CD4-positive, alpha-beta T cell treated with Interleukin-21 for 1 hour (primary cell): ENCODE results near the gene PIK3CG.

Experiments
- DNase-seq: peaks from one replicate; pipeline ENCODE4 v3.0.0-alpha.2; 2020

PIK3CG gene

DNA sequence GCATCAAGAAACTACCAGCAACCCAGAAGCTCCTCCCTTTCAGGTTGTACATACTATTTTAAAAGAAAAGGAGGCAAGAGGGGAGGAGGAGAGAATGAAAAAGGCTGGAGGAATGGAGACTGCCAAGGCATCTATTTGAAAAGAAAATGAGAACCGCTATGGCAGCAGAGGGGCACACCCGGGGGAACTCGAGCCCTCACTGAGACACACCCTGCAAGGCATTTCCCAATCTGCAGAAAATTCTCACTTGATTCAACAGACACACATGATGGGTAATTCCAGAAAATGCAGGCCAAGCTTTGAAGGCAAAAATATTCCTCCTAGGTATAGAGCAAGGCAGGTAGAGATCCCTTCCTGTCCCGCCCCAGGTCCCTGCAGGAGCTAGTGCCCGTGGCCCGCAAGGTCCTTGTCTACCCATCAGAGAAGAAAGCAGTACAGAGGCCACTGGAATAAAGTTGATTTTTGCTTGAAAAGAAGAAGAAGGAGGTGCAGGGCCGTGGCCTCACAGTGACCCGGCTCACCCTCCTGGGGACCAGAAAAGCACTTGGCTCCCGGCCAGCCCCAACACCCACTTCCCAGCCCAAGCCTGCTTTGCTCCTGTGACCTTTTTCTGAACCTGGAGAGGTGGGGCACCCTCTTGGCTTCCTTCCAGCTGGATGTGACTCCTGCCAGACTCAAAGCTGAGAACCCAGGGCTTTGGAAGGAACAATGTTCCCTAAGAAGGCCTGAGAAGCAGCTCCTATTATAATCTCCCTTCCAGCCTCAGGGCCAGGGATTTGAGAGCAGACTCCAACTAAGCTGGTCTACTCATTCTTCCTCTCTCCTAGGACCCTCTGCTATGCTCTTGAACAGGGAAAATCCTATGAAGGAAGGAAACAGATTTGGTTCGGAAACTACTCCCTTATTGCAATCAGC is 6.2 kb upstream of the PIK3CG start:
- peak; percentile 18 for DNase-seq

- no peak for DNase-seq
These were observed 2.6 kb upstream of the PIK3CG start for GRCh38 chr7:106862317-106863089.

DNA sequence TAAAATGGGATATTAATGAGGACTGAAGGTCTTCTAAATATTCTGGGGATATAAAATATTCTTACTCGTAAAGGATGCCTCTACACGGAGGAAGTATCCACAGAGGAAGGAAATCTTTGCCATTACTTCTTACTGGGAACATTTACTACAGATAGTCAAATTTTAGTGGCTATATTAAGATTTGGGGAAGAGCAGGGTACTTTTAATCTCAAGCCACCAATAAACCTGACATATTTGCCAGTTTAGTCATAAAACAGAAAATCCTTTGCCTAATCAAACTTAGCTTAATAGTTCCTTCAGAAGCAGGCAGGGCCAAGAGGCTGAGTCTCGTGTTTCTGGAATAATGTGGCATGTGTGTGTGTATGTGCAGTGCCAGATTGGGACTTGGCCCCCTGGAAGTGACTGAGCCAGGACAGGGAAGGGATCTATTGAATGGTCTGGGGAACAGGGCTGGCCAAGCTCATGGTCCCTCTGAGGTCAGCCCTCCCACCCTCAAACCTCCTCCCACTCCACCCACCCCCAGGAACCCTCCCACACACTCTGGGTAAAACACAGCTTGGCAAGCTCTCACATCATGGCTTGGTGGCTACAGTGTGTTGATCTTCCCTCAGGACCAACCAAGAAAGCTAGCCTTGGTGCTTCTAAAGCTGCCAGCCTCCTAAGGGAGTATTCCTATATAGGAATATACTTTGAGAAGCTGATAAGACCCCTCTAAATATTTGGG is 1.6 kb upstream of the PIK3CG start:
- no peak for DNase-seq

DNA sequence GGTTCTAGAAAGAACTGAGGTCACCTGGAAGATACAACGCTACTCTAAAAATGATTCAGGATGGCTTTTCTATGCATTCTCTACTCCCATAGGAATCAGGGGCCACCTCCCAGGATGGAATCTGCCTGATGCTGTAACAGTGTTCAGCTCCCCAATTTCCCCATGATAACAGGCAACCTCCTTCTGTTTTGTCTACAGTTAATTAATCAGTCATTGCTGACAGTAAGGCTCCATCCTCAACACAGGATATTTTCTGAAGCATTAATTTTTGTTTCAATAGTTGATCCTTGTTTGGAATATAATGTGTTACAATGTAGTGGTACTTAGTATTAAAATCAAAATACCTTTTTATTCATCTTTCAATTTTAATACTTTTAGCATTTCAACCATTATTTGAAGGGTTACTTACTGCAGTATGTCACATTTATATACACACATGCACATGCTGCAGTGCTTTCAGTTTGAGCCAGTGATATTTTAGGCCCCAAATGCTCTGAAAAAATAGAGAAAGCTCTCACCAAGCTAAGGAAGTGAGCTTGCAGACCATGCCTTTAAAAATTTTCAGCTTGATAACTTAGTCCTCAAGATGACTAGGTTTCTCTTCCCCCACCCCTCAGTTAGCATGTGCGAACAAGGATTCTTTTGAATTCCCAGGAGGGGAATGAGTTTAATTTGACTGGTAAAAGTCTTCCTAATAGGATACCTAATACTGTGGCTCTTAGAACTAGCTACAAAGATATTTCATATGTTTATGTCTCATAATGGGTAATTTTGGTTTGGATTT is 592 bp upstream of the PIK3CG start:
- peak; percentile 34 for DNase-seq

DNA sequence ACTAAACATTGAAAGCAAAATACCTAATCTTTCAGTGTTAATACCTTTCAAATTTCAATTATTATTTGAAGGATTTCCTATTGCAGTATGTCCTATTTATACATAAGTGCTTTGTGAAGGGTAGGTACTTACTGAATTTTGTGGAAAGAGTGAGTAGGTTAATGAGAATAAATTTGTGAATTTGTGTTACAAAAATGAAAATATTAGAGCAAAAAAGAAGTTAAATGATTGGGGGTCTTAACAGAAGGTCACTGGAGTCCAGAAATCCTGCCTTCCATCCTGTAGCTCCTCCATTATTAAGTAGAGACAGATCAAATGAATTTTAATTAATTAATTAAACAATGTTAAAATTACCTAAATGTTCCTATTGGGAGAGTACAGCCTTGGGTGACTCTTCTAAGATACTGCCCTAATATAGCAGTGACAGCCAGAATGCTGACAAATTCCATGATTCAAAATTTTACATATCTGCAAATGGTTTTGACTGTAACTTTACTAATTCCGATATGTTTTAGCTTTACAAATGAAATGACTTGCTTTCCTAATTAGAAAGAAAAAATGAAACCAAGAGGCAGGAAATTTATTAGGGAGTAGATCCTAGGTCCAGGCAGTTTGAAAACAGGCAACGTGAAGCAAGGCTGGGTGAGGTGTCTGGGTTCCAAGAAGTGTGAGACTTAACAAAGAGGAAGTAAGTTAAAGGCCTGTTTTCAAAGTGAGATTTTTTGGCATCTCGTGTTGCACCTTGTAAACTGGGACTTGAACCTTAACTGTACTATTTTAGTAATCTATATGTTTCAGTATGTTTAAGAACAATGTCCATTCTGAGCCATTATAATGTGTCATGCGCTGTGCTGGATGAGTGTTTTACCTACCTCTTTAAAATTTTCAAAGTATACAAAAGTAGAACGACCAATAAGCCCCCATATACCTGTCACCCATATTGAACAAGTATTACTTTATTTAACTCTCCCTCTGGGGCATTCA is 1.5 kb downstream of the PIK3CG start:
- peak; percentile 20 for DNase-seq

DNA sequence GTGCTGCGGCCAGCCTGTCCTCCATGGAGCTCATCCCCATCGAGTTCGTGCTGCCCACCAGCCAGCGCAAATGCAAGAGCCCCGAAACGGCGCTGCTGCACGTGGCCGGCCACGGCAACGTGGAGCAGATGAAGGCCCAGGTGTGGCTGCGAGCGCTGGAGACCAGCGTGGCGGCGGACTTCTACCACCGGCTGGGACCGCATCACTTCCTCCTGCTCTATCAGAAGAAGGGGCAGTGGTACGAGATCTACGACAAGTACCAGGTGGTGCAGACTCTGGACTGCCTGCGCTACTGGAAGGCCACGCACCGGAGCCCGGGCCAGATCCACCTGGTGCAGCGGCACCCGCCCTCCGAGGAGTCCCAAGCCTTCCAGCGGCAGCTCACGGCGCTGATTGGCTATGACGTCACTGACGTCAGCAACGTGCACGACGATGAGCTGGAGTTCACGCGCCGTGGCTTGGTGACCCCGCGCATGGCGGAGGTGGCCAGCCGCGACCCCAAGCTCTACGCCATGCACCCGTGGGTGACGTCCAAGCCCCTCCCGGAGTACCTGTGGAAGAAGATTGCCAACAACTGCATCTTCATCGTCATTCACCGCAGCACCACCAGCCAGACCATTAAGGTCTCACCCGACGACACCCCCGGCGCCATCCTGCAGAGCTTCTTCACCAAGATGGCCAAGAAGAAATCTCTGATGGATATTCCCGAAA is 2.7 kb downstream of the PIK3CG start:
- DNase-seq, result no peak

GRCh38 chr7:106868364-106868763 is 3.3 kb downstream of the PIK3CG start:
- DNase-seq, result no peak

DNA sequence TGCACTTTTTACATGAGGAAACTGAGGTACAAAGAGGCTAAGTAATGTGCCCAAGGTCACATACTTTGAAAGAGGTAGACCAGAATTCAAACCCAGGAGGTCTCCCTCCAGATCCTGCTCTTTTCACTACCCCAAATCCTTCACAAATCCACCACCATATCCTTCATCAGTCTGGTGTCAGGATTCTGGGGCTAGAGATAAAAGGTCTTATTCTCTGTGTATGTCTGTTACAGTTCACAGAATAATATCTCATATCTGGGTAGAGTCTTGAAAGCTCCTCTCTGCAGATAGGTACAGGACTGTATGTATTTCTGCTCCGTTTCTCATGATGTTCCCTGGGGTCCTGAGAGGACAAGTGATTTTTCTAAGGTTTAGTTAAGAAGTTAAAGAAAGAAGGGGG is 4.9 kb downstream of the PIK3CG start:
- no peak for DNase-seq

DNA sequence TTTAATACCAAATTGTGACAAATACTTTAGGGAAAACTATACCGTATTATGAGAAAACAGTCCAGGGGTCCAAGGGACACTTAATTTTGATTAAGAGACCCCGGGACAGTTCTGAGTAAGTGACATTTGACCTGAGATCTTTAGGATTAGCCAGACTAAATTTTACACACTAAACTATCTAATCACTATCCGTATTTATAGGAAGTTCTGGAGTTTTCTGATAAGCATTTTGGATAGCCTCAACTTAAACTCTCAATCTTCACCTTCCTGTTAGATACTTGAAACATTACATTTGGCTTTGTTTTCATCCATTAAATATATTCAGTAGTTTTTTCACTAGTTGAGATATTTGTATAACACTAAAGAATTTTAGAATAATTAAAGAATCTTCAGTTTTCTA is 5.4 kb downstream of the PIK3CG start:
- no peak for DNase-seq

DNA sequence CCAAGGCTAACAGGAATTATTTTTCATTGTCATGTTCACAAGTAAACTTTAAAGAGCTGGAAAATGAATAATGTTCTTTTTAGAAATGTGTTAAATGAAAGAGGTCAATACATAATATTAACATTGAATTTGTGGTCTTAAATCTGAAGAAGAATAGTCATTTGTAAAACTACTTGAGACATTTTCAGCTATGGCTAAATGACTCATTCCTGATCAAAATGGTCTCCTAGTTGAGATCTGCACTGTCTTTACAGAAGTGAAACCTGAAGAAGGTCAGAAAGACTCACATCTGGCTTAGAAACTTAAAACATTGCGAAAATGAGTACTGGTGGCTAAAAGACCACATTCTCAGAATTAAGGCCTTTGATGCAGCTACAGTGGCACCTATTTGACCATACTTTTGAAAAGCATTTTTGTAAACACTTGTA is 5.9 kb downstream of the PIK3CG start:
- DNase-seq, result peak; percentile 29

GRCh38 chr7:106871793-106872571 is 6.9 kb downstream of the PIK3CG start:
- DNase-seq, result no peak

GRCh38 chr7:106872763-106873162 is 7.7 kb downstream of the PIK3CG start:
- no peak for DNase-seq

DNA sequence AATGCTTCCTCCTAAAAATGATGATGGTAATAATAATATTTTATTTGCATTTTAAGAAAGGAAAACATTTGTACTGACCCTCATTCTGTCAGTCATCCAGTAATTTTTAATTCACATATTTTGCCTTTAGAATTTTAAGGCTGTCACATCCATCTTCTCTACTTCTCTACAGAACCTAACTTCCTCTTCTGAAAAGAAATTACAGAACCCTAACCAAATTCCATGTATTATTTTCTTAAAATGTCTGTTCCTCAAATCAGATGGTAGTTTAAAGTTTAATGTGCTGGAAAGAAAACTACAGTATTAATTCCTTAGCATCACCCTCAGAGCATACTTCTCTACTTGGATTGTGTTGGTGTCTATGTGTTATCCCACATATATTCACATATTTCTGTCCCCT is 9.0 kb downstream of the PIK3CG start:
- DNase-seq, result no peak

DNA sequence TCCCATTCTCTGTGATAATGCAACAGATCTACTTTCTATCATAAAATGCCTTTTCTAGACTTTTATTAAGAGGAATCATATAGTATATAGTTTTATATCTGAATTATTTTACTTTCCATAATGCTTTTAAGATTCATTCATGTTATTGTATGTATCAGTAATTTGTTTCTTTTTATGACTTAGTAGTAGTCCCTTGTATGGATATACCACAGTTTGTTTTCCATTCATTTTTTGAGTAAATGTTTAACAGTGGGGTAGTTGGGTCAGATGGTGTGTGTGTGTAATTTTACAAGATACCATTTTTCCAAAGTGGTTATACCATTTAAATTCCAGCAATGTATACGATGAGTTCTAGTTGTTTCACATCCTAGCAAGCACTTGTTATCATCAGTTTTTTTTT is 10.4 kb downstream of the PIK3CG start:
- DNase-seq, result no peak

DNA sequence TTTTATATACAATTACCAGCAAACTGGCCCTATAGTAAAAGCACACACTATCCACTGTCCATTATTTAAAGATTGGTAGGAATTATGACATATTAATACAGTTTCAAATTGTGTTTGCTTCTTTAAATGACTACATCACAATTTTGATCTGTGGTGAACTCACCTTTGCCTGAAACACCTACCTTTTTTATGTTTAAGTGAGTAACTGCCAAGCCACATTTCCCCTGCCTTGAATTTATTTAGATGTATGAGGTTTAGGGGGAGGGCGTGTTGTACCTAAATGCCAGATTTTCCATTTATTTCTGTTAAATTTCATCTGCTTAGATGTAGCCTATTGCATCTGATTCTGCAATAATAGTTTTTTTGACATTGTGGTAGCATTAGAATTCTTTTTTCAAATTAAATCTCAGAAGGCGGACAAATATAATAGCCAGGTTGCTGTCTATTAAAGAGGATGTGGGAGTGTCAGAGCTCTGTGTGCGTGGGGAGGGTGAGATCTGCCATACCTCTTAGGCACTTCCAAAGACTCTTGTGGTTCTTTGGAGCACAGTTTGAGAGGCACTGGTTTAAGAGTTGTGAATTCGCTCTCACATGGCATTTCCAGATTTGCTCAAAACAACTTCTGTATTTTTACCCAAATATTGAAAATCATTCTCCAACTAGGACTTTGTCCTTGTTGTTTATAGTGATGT is 13.8 kb downstream of the PIK3CG start:
- no peak for DNase-seq

GRCh38 chr7:106881984-106882383 is 16.9 kb downstream of the PIK3CG start:
- DNase-seq, result no peak

- DNase-seq, result no peak
These were observed 18.5 kb downstream of the PIK3CG start for GRCh38 chr7:106883456-106884026.

- DNase-seq, result no peak
These were observed 20.6 kb downstream of the PIK3CG start for GRCh38 chr7:106885652-106886051.

GRCh38 chr7:106887421-106887820 is 22.3 kb downstream of the PIK3CG start:
- DNase-seq, result no peak
